ENCODE results near the gene CAPZA1. TPM values are rescaled to one million over a fixed set of nuclear protein-coding genes. Genes with fewer than 3 reads are reported as not detected.
"Not testable (repeated sequence)": the region's sequence is repeated elsewhere in the genome, so short reads cannot be mapped to it uniquely, and the experiment has no call there.

CAPZA1 gene
- polyA plus RNA-seq, 6 donors from 2014 or later, result 202 to 291 (median 254) TPM

- DNase-seq, result no peak
Measured at GRCh38 chr1:112636597-112637253, 17.1 kb downstream of the CAPZA1 start.

DNA sequence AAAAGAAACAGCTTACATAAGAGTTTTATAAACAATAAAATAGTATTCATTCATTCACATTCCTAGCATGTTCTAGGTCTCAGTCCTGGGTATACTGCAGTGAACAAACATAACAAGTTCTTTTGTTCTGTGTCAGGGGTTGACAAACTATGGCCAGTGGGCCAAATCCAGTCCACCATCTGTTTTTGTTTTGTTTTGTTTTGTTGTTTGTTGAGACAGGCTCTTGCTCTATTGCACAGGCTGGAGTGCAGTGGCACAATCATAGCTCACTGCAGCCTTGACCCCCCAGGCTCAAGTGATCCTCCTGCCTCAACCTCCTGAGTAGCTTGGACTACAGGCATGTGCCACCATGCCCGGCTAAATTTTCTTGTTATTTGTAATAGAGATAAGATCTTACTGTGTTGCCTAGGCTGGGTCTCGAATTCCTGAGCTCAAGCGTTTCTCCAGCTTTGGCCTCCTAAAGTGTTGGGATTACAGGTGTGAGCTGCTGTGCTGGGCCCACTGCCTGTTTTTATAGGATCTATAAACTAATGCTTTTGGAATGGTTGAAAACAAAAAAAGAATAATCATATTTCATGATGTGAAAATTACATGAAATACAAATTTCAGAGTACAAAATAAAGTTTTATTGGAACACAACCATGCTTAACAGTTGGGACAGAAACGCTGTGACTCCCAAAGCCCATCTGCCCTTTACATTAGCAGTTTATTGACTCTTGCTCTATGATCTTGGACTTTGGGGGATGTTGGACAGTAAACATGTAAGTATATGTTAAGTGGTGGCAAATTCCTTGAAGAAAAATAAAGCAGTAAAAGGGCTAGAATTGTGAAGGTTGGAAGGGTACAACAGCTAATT, 17.9 kb downstream of the CAPZA1 start:
- Mint-ChIP-seq H3K4me1 (peaks cover 39 to 58% (median 43%) of the 10 kb centered on the region in 3 donors), H3K4me3 (peak overlapping the region in 2 of 8 donors; percentile 8 to 10), H3K36me3 (peaks cover 9 to 14% of the 10 kb centered on the region in 2 donors)

More at GRCh38 chr1:112636597-112637253, 17.1 kb downstream of the CAPZA1 start:
- Mint-ChIP-seq H3K27me3 (no peaks in the 10 kb centered on the region), H3K9me3 (no peaks in the 10 kb centered on the region), H3K36me3 (peaks cover 9 to 16% of the 10 kb centered on the region in 2 donors), H3K27ac (peak overlapping the region; percentile 39 to 90 (median 64)), H3K4me1 (peaks cover 43 to 60% (median 45%) of the 10 kb centered on the region in 3 donors), H3K4me3 (peak overlapping the region in 2 of 8 donors; percentile 4 to 32)
- ATAC-seq (ENCODE audit: low read depth in 2 of 2), result no peak

GRCh38 chr1:112638110-112638428, 18.4 kb downstream of the CAPZA1 start:
- no peaks in the 10 kb centered on the region for H3K27me3 Mint-ChIP-seq
- H3K4me3 Mint-ChIP-seq, result peak overlapping the region in 1 of 8 donors; percentile 10
- peaks cover 39 to 53% (median 41%) of the 10 kb centered on the region in 3 donors for H3K4me1 Mint-ChIP-seq
- no peak for DNase-seq
- ATAC-seq (ENCODE audit: low read depth in 2 of 2), result no peak
- H3K27ac Mint-ChIP-seq, result peak overlapping the region in 3 of 6 donors; percentile 26 to 95 (median 77)
- H3K9me3 Mint-ChIP-seq, result no peaks in the 10 kb centered on the region
- H3K36me3 Mint-ChIP-seq, result peaks cover 9 to 10% of the 10 kb centered on the region in 2 donors

More for the DNA sequence above, 17.9 kb downstream of the CAPZA1 start:
- no peak for DNase-seq
- Mint-ChIP-seq H3K27ac (peak overlapping the region; percentile 26 to 95 (median 74)), H3K27me3 (no peaks in the 10 kb centered on the region), H3K9me3 (no peaks in the 10 kb centered on the region)
- no peak for ATAC-seq (ENCODE audit: low read depth in 2 of 2)

DNA sequence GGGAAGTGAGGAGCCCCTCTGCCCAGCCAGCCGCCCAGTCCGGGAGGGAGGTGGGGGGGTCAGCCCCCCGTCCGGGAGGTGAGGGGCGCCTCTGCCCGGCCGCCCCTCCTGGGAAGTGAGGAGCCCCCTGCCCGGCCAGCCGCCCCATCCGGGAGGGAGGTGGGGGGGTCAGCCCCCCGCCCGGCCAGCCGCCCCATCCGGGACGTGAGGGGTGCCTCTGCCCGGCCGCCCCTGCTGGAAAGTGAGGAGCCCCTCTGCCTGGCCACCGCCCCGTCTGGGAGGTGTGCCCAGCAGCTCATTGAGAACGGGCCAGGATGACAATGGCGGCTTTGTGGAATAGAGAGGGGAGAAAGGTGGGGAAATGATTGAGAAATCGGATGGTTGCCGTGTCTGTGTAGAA, 20.8 kb downstream of the CAPZA1 start:
- not testable (repeated sequence) for H3K9me3 Mint-ChIP-seq; H3K27ac Mint-ChIP-seq; DNase-seq; ATAC-seq (ENCODE audit: low read depth in 2 of 2); H3K36me3 Mint-ChIP-seq; H3K27me3 Mint-ChIP-seq; H3K4me3 Mint-ChIP-seq
- H3K4me1 Mint-ChIP-seq, result peaks cover 23 to 49% (median 25%) of the 10 kb centered on the region in 3 donors

- H3K9me3 Mint-ChIP-seq, result no peaks in the 10 kb centered on the region
- no peaks in the 10 kb centered on the region for H3K27me3 Mint-ChIP-seq
- H3K27ac Mint-ChIP-seq, result peak overlapping the region in 2 of 6 donors; percentile 22 to 23
- peaks cover 19 to 47% (median 20%) of the 10 kb centered on the region in 3 donors for H3K4me1 Mint-ChIP-seq
- DNase-seq (no peak), ATAC-seq (ENCODE audit: low read depth in 2 of 2) (no peak)
- H3K4me3 Mint-ChIP-seq, result no peak overlapping the region
- H3K36me3 Mint-ChIP-seq, result peaks cover 3 to 10% of the 10 kb centered on the region in 2 donors
Measured at GRCh38 chr1:112643080-112643479, 23.4 kb downstream of the CAPZA1 start.

DNA sequence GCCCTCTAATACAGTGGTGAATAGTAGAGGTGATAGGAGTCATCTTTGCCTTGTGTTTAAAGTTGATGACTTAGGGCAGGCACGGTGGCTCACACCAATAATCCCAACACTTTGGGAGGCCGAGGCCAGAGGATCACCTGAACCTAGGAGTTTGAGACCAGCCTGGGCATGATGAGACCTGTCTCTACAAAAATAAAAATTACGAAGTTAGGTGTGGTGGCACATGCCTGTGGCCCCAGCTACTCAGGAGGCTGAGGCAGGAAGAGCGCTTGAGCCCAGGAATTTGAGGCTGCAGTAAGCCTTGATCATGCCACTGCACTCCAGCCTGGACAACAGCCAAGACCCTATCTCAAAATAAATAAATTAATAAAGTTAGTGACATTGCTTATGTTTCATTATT, 26.6 kb downstream of the CAPZA1 start:
- H3K27ac Mint-ChIP-seq, result peak overlapping the region in 3 of 6 donors; percentile 44 to 84 (median 62)
- peaks cover 6 to 14% of the 10 kb centered on the region in 2 donors for H3K36me3 Mint-ChIP-seq
- DNase-seq (no peak), ATAC-seq (ENCODE audit: low read depth in 2 of 2) (no peak)
- no peaks in the 10 kb centered on the region for H3K9me3 Mint-ChIP-seq
- peak overlapping the region in 1 of 8 donors; percentile 12 for H3K4me3 Mint-ChIP-seq
- H3K4me1 Mint-ChIP-seq, result peaks cover 20 to 46% (median 21%) of the 10 kb centered on the region in 3 donors
- H3K27me3 Mint-ChIP-seq, result no peaks in the 10 kb centered on the region

- ATAC-seq (ENCODE audit: low read depth in 2 of 2) (no peak), DNase-seq (no peak)
- H3K36me3 Mint-ChIP-seq, result peaks cover 16 to 23% of the 10 kb centered on the region in 2 donors
- H3K27ac Mint-ChIP-seq, result peak overlapping the region in 3 of 6 donors; percentile 11 to 67 (median 56)
- H3K27me3 Mint-ChIP-seq, result no peaks in the 10 kb centered on the region
- peaks cover 8 to 10% (median 9%) of the 10 kb centered on the region in 3 donors for H3K4me1 Mint-ChIP-seq
- no peaks in the 10 kb centered on the region for H3K9me3 Mint-ChIP-seq
- no peak overlapping the region for H3K4me3 Mint-ChIP-seq
Measured at GRCh38 chr1:112651205-112651604, 31.6 kb downstream of the CAPZA1 start.

- H3K4me3 Mint-ChIP-seq, result no peak overlapping the region
- peaks cover 33 to 46% of the 10 kb centered on the region in 2 donors for H3K36me3 Mint-ChIP-seq
- peak overlapping the region in 1 of 6 donors; percentile 74 for H3K27ac Mint-ChIP-seq
- DNase-seq (no peak), ATAC-seq (ENCODE audit: low read depth in 2 of 2) (no peak)
- peaks cover 7 to 17% (median 9%) of the 10 kb centered on the region in 3 donors for H3K4me1 Mint-ChIP-seq
- H3K27me3 Mint-ChIP-seq, result no peaks in the 10 kb centered on the region
- H3K9me3 Mint-ChIP-seq, result no peaks in the 10 kb centered on the region
Measured at GRCh38 chr1:112665857-112666256, 46.2 kb downstream of the CAPZA1 start.

GRCh38 chr1:112666946-112667345, 47.3 kb downstream of the CAPZA1 start:
- peaks cover 33 to 48% of the 10 kb centered on the region in 2 donors for H3K36me3 Mint-ChIP-seq
- peaks cover 7 to 17% (median 9%) of the 10 kb centered on the region in 3 donors for H3K4me1 Mint-ChIP-seq
- H3K27ac Mint-ChIP-seq, result peak overlapping the region in 1 of 6 donors; percentile 80
- H3K9me3 Mint-ChIP-seq, result no peaks in the 10 kb centered on the region
- no peak overlapping the region for H3K4me3 Mint-ChIP-seq
- H3K27me3 Mint-ChIP-seq, result no peaks in the 10 kb centered on the region
- ATAC-seq (ENCODE audit: low read depth in 2 of 2), result no peak
- no peak for DNase-seq

- Mint-ChIP-seq H3K27ac (peak overlapping the region in 3 of 6 donors; percentile 12 to 91 (median 81)), H3K9me3 (no peaks in the 10 kb centered on the region), H3K4me3 (no peak overlapping the region), H3K36me3 (peaks cover 21 to 32% of the 10 kb centered on the region in 2 donors), H3K4me1 (peaks cover 28 to 47% (median 33%) of the 10 kb centered on the region in 3 donors), H3K27me3 (no peaks in the 10 kb centered on the region)
- ATAC-seq (ENCODE audit: low read depth in 2 of 2) (no peak), DNase-seq (no peak)
Measured at GRCh38 chr1:112672009-112672408, 52.4 kb downstream of the CAPZA1 start.

DNA sequence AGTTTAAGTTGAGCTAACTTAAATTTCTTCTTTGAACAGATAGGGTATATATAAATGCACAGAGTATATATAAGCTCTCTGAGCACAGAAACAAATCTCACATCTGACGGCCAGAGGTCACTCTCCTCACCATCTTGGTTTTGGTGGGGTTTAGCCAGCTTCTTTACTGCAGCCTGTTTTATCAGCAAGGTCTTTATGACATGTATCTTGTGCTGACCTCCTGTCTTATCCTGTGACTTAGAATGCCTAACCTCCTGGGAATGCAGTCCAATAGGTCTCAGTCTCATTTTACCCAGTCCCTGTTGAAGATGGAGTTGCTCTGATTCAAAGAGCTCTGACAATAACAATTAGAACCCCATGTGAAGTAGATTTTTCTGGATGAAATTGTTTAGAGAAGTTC, 53.2 kb downstream of the CAPZA1 start:
- Mint-ChIP-seq H3K4me3 (peak overlapping the region in 3 of 8 donors; percentile 4 to 84 (median 53)), H3K27ac (peak overlapping the region in 3 of 6 donors; percentile 54 to 91 (median 65)), H3K36me3 (peaks cover 17 to 24% of the 10 kb centered on the region in 2 donors), H3K27me3 (no peaks in the 10 kb centered on the region), H3K9me3 (no peaks in the 10 kb centered on the region), H3K4me1 (peaks cover 28 to 53% (median 33%) of the 10 kb centered on the region in 3 donors)
- DNase-seq (no peak), ATAC-seq (ENCODE audit: low read depth in 2 of 2) (no peak)

DNA sequence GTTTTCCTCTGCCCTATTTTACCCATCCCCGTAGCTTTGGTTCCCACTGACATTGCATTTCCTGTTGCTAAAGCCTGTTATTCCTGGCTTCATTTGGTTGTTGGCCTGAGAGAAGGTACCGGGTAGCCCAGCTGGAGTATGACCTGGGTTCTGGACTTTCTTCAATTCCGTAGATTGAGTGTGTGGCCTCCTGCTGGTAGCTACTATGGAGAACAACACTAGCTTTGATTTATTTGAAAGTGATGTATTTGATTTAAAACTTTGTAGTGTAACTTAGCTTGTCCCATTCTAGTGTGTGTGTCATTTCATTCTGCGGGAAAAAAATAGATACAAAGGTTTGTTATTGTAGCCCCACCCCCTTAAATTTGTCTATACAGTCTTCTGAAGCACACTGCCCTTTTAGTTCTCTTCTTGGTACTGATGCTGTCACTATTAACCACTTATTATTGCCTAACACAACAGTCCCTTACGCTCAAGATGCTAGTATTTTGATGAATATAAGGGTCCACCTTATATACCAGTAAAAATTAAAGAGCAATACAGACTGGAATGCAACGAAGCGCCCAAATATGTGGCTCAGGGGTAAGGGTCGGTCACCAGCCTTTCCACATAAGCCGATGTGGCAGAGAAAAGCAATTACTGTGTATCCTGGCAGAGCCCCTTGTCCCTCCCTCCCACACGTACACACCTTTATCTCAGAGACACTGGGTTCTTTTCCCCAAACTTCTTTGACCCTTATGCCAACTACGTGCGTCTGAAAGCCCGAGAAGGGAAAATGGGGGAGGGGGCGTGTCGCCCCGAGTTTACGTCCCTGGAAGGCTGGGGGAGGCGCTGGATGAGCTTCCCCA, 54.2 kb downstream of the CAPZA1 start:
- DNase-seq (peak; percentile 13), ATAC-seq (ENCODE audit: low read depth in 2 of 2) (peak; percentile 29 to 31)
- Mint-ChIP-seq H3K27ac (peak overlapping the region; percentile 30 to 94 (median 87)), H3K27me3 (no peaks in the 10 kb centered on the region), H3K4me1 (peaks cover 24 to 50% (median 29%) of the 10 kb centered on the region in 3 donors), H3K9me3 (no peaks in the 10 kb centered on the region), H3K4me3 (peak overlapping the region; percentile 84 to 99 (median 94)), H3K36me3 (peaks cover 17 to 22% of the 10 kb centered on the region in 2 donors)

All from naive B cell (primary cell).